Endodermal cell (in vitro differentiated cells): ENCODE results near the gene ARHGAP29. TPM values are rescaled to one million over a fixed set of nuclear protein-coding genes. Genes with fewer than 3 reads are reported as not detected.

Experiments
- DNase-seq: peaks from one replicate; pipeline ENCODE4 v3.0.0-alpha.2; 2017
- H3K27ac ChIP-seq: 2 replicates; pipeline ENCODE4 v1.5.1; 2013; ENCODE audit warnings: mild to moderate bottlenecking, low read depth, low read length, moderate library complexity
- H3K27me3 ChIP-seq: 2 replicates; pipeline ENCODE4 v1.6.1; 2013; ENCODE audit warnings: mild to moderate bottlenecking, low read length, moderate library complexity; ENCODE audit not compliant: insufficient read depth, control insufficient read depth, poor library complexity, severe bottlenecking
- H3K36me3 ChIP-seq: 2 replicates; pipeline ENCODE4 v1.7.0; 2013; ENCODE audit warnings: mild to moderate bottlenecking, low read length, moderate library complexity; ENCODE audit not compliant: control insufficient read depth, insufficient read depth
- H3K4me1 ChIP-seq: one replicate; pipeline ENCODE4 v1.7.0; 2013; ENCODE audit warnings: low read length; ENCODE audit not compliant: control insufficient read depth, insufficient read depth
- H3K4me3 ChIP-seq: 2 replicates; pipeline ENCODE4 v1.5.1; 2013; ENCODE audit warnings: mild to moderate bottlenecking, low read length, moderate library complexity
- H3K9ac ChIP-seq: 2 replicates; pipeline ENCODE4 v1.6.1; 2013; ENCODE audit warnings: mild to moderate bottlenecking, low read length, moderate library complexity; ENCODE audit not compliant: poor library complexity, severe bottlenecking; ENCODE audit errors: extremely low read depth
- H3K9me3 ChIP-seq: 2 replicates; pipeline ENCODE4 v1.6.1; 2013; ENCODE audit warnings: mild to moderate bottlenecking, low read length, moderate library complexity; ENCODE audit not compliant: control insufficient read depth
- H3K27ac Mint-ChIP-seq: 2 replicates; pipeline ENCODE4 v1.8.0; 2020; ENCODE audit warnings: mixed read lengths
- H3K27me3 Mint-ChIP-seq: 2 replicates; pipeline ENCODE4 v1.8.0; 2021; ENCODE audit warnings: mild to moderate bottlenecking, mixed read lengths; ENCODE audit not compliant: insufficient read depth
- H3K36me3 Mint-ChIP-seq: 2 replicates; pipeline ENCODE4 v1.8.0; 2020; ENCODE audit warnings: low read depth, mixed read lengths
- H3K4me1 Mint-ChIP-seq: 2 replicates; pipeline ENCODE4 v1.8.0; 2020; ENCODE audit warnings: mixed read lengths
- H3K4me3 Mint-ChIP-seq: 2 replicates; pipeline ENCODE4 v1.8.0; 2020; ENCODE audit warnings: mild to moderate bottlenecking, moderate library complexity, mixed read lengths
- H3K9me3 Mint-ChIP-seq: 2 replicates; pipeline ENCODE4 v1.8.0; 2020; ENCODE audit warnings: mild to moderate bottlenecking, mixed read lengths
- WGBS, 2 experiments: methylation state at CpG; one replicate each; pipeline versions ENCODE4 v1.1.5 to v1.1.7; 2013; ENCODE audit warnings: missing lambda C conversion rate in 2 of 2, mixed read lengths in 1 of 2; ENCODE audit not compliant: insufficient coverage in 1 of 2, insufficient read length in 1 of 2; 5-methylcytosine and 5-hydroxymethylcytosine counted together
- total RNA-seq, 2 donors: library from RNA; stranded (reverse); fragmentation: NEBNext Ultra II Directional in 1 of 2; extraction: Animal tissue kit (Norgen Biotek cat#: 25700) in 1 of 2; gene quantifications; 2 replicates in 1 of 2; 3 replicates in 1 of 2; pipeline ENCODE4 v1.2.1, GENCODE V29; 2021
- TF ChIP-seq, protein P1 (sequence below): fragments of 200-600 bp; sonication (generic); conservative IDR thresholded peaks from 2 replicates; pipeline ENCODE4 v1.5.0; 2021; ENCODE audit warnings: antibody characterized with exemption, mild to moderate bottlenecking

The ARHGAP29 gene
- total RNA-seq, 2 donors from 2014 or later, result 31.5 to 38.9 TPM

- no peaks in the 10 kb centered on the region for H3K4me1 ChIP-seq
- WGBS, 2 experiments, result 88 to 97% methylated on average over 2 to 3 of the region's 3 CpGs
- Mint-ChIP-seq H3K4me3 (no peak overlapping the region), H3K36me3 (peaks cover 46% of the 10 kb centered on the region), H3K27me3 (no peaks in the 10 kb centered on the region), H3K9me3 (no peaks in the 10 kb centered on the region), H3K4me1 (peaks cover 4% of the 10 kb centered on the region), H3K27ac (no peak overlapping the region)
- TF ChIP-seq, protein P1, sequence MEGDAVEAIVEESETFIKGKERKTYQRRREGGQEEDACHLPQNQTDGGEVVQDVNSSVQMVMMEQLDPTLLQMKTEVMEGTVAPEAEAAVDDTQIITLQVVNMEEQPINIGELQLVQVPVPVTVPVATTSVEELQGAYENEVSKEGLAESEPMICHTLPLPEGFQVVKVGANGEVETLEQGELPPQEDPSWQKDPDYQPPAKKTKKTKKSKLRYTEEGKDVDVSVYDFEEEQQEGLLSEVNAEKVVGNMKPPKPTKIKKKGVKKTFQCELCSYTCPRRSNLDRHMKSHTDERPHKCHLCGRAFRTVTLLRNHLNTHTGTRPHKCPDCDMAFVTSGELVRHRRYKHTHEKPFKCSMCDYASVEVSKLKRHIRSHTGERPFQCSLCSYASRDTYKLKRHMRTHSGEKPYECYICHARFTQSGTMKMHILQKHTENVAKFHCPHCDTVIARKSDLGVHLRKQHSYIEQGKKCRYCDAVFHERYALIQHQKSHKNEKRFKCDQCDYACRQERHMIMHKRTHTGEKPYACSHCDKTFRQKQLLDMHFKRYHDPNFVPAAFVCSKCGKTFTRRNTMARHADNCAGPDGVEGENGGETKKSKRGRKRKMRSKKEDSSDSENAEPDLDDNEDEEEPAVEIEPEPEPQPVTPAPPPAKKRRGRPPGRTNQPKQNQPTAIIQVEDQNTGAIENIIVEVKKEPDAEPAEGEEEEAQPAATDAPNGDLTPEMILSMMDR, result no peak
- H3K27ac ChIP-seq, result no peak overlapping the region
- H3K9me3 ChIP-seq, result no peaks in the 10 kb centered on the region
- H3K9ac ChIP-seq, result no peak overlapping the region
- H3K4me3 ChIP-seq, result no peak overlapping the region
- H3K27me3 ChIP-seq, result no peaks in the 10 kb centered on the region
- DNase-seq, result no peak
- peaks cover 79% of the 10 kb centered on the region for H3K36me3 ChIP-seq
These were observed 50.4 kb downstream of the ARHGAP29 start for GRCh38 chr1:94186946-94187345.

DNA sequence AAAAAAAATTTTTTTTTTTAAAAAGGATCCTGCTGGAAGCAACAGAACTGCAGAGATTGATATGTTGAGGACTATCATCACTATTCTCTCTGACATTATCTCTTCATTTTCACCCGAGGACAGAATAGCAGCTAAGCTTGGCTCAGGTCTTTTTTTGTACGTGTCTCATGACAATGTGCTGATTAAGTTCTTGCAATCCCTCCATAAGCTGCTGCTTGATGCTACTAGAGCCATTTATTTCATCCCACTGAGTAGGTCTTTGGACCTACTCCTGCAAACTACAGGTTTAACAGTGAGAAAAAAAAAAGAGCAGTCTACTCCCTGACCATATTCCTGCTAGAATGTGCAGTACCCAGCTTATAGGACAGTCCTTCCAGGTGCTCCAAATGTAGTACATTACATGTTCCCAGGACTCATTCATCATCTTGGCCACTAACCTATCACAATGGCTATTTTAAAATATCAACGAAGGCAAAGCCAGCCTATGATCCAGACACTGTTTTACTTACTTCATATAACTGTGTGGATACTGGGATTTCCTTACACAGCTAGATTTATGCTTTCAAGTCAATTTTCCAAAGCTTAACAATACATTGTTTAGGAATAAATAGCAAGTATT is 54.1 kb downstream of the ARHGAP29 start:
- WGBS, 2 experiments, result 93 to 100% methylated on average over 2 to 3 of the region's 3 CpGs
- Histone ChIP-seq H3K4me3 (no peak overlapping the region), H3K9me3 (no peaks in the 10 kb centered on the region), H3K27ac (no peak overlapping the region), H3K4me1 (no peaks in the 10 kb centered on the region), H3K36me3 (peaks cover 80% of the 10 kb centered on the region), H3K9ac (no peak overlapping the region), H3K27me3 (no peaks in the 10 kb centered on the region)
- H3K36me3 Mint-ChIP-seq, result peaks cover 57% of the 10 kb centered on the region
- no peaks in the 10 kb centered on the region for H3K27me3 Mint-ChIP-seq
- TF ChIP-seq, protein P1, result no peak
- H3K4me3 Mint-ChIP-seq, result no peak overlapping the region
- H3K4me1 Mint-ChIP-seq, result peaks cover 5% of the 10 kb centered on the region
- no peaks in the 10 kb centered on the region for H3K9me3 Mint-ChIP-seq
- H3K27ac Mint-ChIP-seq, result no peak overlapping the region
- no peak for DNase-seq

DNA sequence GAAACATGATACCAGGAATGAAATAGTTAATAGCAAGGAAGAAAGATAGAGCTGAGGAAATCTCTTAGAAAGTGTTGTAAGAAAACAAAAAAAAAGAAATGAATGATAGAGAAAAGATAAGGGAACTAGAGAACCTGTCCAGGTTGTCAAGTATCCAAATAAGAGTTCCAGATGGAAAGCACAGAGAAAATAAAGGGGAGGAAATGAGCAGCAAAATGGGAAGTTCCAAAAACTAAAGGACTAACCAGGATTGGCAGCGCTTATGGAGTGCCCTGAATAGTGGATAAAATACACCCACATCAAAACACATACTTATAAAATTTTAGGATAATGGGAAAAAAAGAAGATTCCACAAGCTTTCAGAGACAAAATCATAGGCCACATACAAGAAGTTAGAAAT is 55.2 kb downstream of the ARHGAP29 start:
- Mint-ChIP-seq H3K4me1 (peaks cover 5% of the 10 kb centered on the region), H3K36me3 (peaks cover 65% of the 10 kb centered on the region), H3K27me3 (no peaks in the 10 kb centered on the region), H3K9me3 (no peaks in the 10 kb centered on the region), H3K27ac (no peak overlapping the region), H3K4me3 (no peak overlapping the region)
- no peaks in the 10 kb centered on the region for H3K27me3 ChIP-seq
- no peaks in the 10 kb centered on the region for H3K9me3 ChIP-seq
- WGBS, 2 experiments, result no CpG with 5 or more reads among the region's 1 CpG
- no peak overlapping the region for H3K4me3 ChIP-seq
- TF ChIP-seq, protein P1, result no peak
- DNase-seq, result no peak
- no peaks in the 10 kb centered on the region for H3K4me1 ChIP-seq
- H3K9ac ChIP-seq, result no peak overlapping the region
- H3K36me3 ChIP-seq, result peaks cover 85% of the 10 kb centered on the region
- H3K27ac ChIP-seq, result no peak overlapping the region
